Activated T-helper 1 cell treated with anti-CD3 and anti-CD28 coated beads, Interleukin-2, amount 50 U/mL, for 16 hours (primary cell): ENCODE data around the gene VCP.

Experiments
- DNase-seq, 2 donors: peaks; one replicate each; pipeline ENCODE4 v3.0.0-alpha.2; 2020; ENCODE audit warnings: low read depth in 1 of 2, low spot score in 1 of 2

The VCP gene

DNA sequence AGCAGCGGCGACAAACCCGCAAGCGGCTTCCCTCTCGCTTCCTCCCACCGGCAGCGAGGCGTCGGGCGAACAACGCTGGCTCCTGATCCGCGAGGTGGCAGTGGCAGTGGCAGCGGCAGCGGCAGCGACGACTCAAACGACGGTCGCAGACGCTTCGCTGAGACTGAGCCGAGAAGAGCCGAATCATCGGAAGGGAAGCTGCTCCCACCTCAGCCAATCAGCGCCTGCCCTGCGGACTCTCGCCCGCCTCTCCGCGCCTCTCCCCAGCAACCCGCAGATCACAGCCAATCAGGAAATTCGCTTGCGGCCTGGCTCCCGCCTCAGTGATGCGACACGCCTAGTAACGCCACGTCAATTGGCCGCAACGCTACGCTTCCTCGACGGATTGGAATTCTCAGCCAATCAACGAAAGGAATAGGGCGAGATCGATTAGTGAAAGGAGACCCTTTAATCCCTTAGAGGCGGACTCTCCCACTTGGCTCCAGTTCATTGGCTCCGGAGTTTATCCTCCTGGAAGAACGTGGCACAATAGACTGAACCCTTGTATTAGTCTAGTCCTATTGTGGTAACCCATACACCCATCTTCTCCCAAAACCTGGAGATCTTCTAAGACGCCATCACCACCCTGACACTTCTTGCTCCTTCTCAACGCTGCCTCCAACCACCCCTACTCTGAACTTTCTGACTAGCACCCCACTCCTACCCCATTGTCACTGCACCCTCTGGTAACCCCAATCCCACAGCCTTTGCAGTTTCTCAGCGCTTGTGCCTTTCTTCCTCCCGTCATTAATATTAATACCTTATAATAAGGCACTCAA lies at the start of gene VCP:
TSS of gene VCP (minus strand) at position 165 of the 818 bp plus-strand sequence. CDS start 272 bp downstream, outside the sequence.
- peak; percentile 89 to 97 for DNase-seq

DNA sequence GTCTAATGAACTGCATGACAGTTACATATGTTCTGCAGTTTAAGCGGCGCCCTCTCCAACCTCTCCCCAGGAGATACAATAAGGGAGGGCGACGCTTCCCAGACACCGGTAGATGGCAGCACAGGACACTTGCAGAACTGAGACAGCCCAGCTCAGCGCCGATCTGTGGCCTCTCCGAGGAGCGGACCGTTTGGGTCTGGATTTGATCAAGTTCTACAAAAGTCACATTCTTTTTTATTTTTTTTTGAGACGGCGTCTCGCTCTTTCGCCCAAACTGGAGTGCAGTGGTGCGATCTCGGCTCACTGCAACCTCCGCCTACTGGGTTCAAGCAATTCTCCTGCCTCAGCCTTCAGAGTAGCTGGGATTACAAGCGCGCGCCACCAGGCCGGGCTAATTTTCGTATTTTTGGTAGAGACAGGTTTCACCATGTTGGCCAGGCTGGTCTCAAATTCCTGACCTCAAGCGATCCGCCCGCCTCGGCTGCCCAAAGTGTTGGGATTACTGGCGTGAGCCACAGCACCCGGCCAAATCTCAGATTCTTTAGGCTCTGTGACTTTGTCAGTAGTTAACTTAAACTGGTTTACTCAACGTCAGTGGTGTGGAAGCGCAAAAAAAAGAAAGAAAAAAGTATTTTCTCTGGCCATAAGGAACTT lies 44.6 kb upstream of the VCP start:
- peak; percentile 71 to 78 for DNase-seq

GRCh38 chr9:35116539-35116897 lies 44.1 kb upstream of the VCP start:
- no peak for DNase-seq

- DNase-seq: peak; percentile 82 to 85
Observed at GRCh38 chr9:35115680-35116538, 43.5 kb upstream of the VCP start, which contains the start of gene ATOSB. TSS of gene ATOSB (minus strand) at chr9:35115862. CDS start at chr9:35108274, 7,588 bp downstream.

DNA sequence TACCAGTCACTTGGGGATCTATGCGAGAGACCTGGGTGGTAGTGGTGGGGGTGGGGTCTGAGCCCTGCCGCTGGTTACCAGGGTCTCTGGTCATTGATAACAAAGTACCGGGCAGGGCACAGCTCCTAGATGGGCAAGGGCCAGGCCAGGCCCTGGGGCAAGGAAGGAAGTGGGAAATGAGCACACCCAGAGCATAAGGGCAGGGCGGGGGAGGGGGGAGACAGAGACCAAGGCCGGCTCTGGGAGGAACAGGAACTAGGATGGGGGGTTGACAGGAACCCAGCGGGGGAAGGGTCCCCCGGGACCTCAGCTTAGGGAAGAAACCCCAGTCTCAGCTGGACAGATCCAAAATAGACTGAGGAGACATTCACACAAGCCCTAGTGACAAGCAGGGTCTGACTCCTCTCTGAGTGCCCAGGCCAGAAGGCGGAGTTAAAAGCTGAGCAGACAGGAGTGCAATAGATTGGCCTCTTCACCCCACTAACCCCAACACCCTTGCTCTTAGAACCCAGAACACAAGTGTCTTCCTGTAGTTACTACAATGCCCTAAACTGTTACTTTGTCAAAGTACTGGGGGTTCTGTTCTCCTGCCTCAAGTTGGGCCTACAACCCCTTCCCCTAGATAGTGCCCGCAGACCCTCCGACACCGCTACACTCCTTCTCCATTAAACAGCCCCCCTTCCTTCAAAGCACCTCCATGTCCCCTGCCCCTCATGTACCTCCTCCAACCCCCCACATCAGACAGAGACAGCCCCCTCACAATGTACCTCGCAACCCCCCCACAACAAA lies 42.6 kb upstream of the VCP start:
- DNase-seq: no peak

- peak in 1 of 2 donors; percentile 43 for DNase-seq
Observed at GRCh38 chr9:35114113-35114839, 41.9 kb upstream of the VCP start.

- DNase-seq: no peak
Observed at GRCh38 chr9:35112257-35113020, 40.0 kb upstream of the VCP start.

DNA sequence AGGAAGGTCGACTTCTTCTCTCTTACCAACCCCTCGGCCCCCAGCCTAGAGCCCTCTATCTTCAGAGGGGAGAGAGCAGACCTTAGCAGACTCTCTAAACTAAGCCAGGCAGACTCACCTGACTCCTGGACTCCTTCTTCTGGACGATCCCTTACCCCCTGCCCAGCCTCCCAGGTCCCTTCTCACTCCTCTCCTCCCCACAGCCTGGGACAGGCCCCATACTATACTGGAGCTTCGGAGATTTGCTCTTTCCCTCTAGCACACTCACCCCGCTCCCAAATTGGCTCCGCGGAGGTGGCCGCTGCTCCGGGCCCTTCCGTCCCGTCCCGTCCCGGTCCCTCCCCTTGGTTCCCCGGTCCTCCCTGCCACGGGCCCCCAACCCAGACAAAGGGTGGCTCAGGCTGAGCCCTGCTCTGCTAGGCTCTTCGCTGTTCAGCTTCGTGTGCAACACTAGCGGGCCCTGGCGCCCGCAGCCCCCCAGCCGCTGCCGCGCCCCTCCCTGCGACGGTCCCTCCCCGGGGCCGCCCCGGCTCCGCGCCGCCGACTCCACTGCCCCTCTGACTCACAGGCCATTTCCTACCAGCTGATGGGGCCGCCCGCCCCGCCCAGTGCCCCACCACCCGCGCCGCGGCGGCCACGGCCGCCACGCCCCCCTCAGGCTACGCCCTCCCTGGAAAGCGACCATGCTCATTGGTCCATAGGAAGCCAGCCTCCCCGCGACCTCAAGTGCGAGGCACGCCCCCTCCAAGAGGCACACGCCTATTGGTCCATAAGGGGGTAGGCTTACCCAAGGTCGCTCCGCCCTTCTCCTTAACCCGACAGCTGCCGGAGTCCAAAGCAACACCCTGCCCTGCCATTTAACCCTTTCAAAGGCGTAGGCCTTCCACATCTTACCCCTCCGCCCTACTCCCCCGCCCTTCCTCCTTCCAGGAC lies 38.8 kb upstream of the VCP start:
- DNase-seq: peak; percentile 93 to 94

GRCh38 chr9:35110327-35110761 lies 37.9 kb upstream of the VCP start:
- no peak for DNase-seq

- DNase-seq: no peak
Observed at GRCh38 chr9:35108946-35109575, 36.6 kb upstream of the VCP start.

DNA sequence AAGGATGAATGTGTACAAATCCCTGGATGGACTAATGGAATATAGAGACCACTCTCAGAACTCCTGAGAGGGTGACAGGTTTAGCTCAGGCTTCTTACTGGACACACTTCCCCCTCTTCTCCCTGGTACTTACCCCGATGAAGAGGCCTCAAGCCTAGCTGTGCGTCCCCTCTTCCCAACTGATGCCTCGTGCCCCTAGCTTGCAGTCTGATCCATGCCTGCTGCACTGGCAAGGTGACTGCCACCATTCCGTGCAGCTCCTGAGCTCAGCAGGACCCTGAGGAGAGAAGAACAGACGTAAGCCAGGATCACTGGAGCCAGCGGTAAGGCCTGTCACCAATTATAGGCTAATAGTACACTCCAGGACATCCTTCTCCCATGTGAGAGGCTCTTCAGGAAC lies 36.0 kb upstream of the VCP start:
- DNase-seq: no peak

DNA sequence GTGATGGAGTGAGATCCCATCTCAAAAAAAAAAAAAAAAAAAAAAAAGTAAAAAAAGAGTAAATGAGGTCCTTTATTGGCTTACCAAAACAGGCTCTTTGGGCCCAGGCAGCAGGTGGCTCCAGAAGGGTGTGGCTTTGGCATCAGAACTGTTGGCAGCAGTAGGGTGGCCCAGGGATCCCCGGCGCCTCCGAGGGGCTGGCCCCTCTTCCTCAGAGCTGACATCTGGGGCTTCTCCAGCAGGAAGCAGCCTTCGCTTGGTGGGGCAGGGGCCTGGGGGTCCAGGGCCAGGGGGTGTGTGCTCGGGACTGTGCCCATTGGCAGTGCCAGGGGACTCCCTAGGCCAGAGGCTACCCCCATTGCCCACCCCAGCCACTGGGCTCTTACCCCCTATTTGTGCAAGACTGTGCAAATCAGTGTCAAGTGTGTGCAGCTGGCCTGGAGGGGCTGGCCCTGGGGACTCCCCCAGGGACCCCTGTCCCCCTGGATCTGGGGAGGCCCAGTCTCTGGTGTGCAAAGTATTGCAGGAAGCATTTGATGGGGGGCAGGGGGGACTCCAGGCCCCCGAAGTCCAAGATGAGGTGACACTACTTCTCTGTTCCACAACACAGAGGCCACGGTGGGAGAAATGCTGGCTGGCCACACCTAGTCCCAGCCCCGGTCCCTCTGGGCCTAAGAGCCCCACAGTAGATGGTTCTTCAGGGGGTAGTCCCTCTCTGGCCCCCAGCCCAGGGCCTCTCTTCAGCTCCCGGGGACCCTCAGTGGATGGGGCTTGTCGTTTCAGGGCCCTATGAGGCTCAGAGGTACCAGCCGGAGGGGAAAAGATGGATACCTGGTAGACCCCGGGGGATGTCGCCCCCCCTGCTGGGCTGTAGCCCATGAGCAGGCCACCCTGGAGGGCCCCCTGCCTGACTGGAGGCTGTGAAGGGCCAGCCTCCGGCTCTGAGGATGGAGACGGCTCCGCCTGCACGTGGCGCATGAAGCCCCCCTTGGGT lies 35.2 kb upstream of the VCP start:
- DNase-seq: no peak

GRCh38 chr9:35106343-35106730 lies 33.9 kb upstream of the VCP start:
- no peak for DNase-seq

DNA sequence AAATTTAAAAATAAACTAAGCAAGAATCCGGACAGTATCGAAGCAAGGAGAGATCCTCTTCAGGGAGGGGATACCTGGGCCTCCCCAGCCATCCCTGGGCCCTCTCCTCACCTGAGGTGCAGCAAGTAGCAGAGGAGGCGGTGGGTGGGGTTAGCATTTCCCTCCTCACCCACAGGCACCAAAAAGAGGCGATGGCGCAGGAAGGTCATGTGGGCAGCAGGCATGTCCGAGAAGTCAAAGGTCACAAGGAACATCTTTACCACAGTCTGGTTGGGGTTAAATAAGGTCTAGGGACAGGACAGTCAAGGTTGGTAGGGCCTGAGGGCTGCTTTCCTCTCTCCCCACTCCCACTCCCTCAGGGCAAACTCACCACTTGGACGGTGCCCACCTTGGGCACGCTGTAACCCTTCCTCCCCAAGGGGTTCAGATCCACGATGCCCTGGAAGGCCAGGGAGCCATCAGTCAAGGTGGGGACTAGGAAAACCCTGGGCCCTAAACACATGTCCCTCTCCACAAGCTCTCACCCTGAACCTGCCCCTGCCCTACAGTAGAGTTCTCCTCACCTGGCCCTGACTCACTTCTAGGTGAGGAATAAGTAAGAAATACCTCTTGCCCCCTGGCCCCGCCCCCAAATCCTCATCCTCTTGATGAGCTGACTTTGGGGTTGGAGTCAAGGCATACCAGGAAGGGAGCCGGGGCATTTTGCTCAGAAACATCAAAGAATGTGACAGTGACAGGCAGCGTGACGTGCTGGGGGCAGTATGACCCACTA lies 33.3 kb upstream of the VCP start:
- no peak for DNase-seq

DNA sequence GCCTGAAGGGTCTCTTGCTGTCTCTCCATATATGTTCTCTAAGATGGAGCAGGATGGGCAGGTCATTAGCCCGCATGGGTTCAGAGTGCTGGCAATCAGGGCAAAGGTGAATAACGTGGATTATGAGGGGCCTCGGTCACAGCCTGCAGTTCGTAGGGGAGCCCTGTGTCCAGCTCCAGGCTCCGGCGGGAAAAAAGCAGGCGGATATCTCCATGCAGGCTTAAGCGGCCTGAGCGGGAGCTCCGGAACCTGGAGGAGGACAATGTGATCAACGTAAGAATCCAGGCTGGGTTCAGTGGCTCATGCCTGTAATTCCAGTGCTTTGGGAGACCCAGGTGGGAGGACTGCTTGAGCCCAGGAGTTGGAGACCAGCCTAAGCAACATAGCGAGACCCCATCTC lies 32.7 kb upstream of the VCP start:
- no peak for DNase-seq

- no peak for DNase-seq
Observed at GRCh38 chr9:35104586-35104985, 32.2 kb upstream of the VCP start.
